ENCODE data around the gene NPVF. TPM values are rescaled to one million over a fixed set of nuclear protein-coding genes. Genes with fewer than 3 reads are reported as not detected.

The NPVF gene
- total RNA-seq, 1 experiment from 2014 or later, result not detected

DNA sequence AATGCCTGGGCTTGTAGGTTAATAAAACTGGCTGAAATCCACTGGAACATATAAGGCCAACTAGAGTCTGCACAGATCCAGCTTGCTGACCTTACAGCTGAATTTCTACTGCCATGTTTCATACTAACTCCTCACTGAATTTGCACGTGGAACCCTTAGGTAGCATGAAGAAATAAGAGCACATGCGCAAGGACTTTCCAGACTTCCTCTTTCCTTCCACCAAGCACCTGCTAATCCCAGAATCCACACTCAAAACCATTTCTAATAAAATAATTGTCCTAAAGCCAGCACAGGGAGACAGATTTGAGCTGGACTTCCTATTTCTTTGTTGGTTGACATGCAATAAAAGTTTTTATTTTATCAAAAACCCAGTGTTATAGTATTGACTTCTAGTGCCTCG, 46.8 kb downstream of the NPVF start:
- ATAC-seq (no peak), DNase-seq (ENCODE audit: low read depth, low spot score) (no peak)
- BruUV-seq (replicated peaks), result no TSS peak
- 0 out of 2 replicates have a peak, but pooled peaks cover 4% of the 10 kb centered on the region for H3K27me3 ChIP-seq (ENCODE audit: control insufficient read depth, insufficient read depth, low read length)
- H3K4me1 ChIP-seq (ENCODE audit: control insufficient read depth, insufficient read depth, low read length), result peaks cover 6% of the 10 kb centered on the region
- TF ChIP-seq TCF7L2 (IDR thresholded peaks at IDR 0.05; ENCODE audit: low read depth, low read length) (no peak), POLR2AphosphoS5 (IDR thresholded peaks at IDR 0.05; ENCODE audit: low read depth, low read length) (no peak), REST (IDR thresholded peaks at IDR 0.05; ENCODE audit: insufficient read depth in 1 of 2, low read depth in 2 of 2, low read length in 1 of 2) (no peak), SIN3A (IDR thresholded peaks at IDR 0.05; ENCODE audit: borderline replicate concordance, insufficient read depth, low read depth, low read length) (no peak)
- TF ChIP-seq, protein P1, sequence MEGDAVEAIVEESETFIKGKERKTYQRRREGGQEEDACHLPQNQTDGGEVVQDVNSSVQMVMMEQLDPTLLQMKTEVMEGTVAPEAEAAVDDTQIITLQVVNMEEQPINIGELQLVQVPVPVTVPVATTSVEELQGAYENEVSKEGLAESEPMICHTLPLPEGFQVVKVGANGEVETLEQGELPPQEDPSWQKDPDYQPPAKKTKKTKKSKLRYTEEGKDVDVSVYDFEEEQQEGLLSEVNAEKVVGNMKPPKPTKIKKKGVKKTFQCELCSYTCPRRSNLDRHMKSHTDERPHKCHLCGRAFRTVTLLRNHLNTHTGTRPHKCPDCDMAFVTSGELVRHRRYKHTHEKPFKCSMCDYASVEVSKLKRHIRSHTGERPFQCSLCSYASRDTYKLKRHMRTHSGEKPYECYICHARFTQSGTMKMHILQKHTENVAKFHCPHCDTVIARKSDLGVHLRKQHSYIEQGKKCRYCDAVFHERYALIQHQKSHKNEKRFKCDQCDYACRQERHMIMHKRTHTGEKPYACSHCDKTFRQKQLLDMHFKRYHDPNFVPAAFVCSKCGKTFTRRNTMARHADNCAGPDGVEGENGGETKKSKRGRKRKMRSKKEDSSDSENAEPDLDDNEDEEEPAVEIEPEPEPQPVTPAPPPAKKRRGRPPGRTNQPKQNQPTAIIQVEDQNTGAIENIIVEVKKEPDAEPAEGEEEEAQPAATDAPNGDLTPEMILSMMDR (IDR thresholded peaks at IDR 0.05), result no peak
- no peaks in the 10 kb centered on the region for H3K9me3 ChIP-seq (ENCODE audit: control insufficient read depth, insufficient read depth, low read depth, low read length)
- ChIA-PET CTCF (no interaction called here), POLR2A (no interaction called here)
- H3K36me3 ChIP-seq (ENCODE audit: control insufficient read depth, insufficient read depth, low read length), result no peaks in the 10 kb centered on the region
- intact Hi-C loops (cut with micrococcal nuclease; ENCODE audit: unreplicated experiment), result no loop called here
- no peak overlapping the region for H3K4me3 ChIP-seq (ENCODE audit: low read depth in 2 of 2, low read length in 2 of 2)
- in situ Hi-C loops (cut with HindIII; ENCODE audit: low pct_unique_long_range_greater_than_20kb, low sequenced_read_pairs), result no loop called here
- no peak overlapping the region for H3K27ac ChIP-seq (ENCODE audit: low read length)

DNA sequence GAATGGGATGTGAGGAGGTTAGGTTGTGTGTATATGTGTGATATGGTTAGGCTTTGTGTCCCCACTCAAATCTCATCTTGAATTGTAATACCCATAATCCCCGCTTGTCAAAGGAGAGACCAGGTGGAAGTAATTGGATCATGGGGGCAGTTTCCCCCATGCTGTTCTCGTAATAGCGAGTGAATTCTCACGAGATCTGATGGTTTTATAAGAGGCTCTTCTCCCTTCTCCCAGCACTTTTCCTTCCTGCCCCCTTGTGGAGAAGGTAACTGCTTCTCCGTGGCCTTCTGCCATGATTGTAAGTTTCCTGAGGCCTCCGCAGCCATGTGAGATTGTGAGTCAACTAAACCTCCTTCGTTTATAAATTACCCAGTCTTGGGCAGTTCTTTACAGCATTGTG, 47.3 kb downstream of the NPVF start:
- no TSS peak for BruUV-seq (replicated peaks)
- POLR2A ChIA-PET, result interaction anchor here (0.6 to 0.7 kb wide), 2 partner anchors 41 to 149 kb away, joined by 3 to 5 read pairs; no protein-coding TSS in a partner anchor
- peak overlapping the region in 1 of 2 experiments; percentile 57; a peak in 2 of 4 replicates for H3K4me3 ChIP-seq (ENCODE audit: low read depth in 2 of 2, low read length in 2 of 2)
- peaks cover 6% of the 10 kb centered on the region for H3K4me1 ChIP-seq (ENCODE audit: control insufficient read depth, insufficient read depth, low read length)
- CTCF ChIA-PET, result interaction anchor here (0.6 to 1.0 kb wide), 8 partner anchors 8 to 602 kb away, joined by 3 to 4 read pairs (median 3); no protein-coding TSS in a partner anchor
- no peaks in the 10 kb centered on the region for H3K36me3 ChIP-seq (ENCODE audit: control insufficient read depth, insufficient read depth, low read length)
- TF ChIP-seq REST (IDR thresholded peaks at IDR 0.05; ENCODE audit: insufficient read depth in 1 of 2, low read depth in 2 of 2, low read length in 1 of 2) (no peak), POLR2AphosphoS5 (IDR thresholded peaks at IDR 0.05; ENCODE audit: low read depth, low read length) (no peak), TCF7L2 (IDR thresholded peaks at IDR 0.05; ENCODE audit: low read depth, low read length) (no peak)
- TF ChIP-seq, protein P1 (IDR thresholded peaks at IDR 0.05), result no peak
- H3K9me3 ChIP-seq (ENCODE audit: control insufficient read depth, insufficient read depth, low read depth, low read length), result no peaks in the 10 kb centered on the region
- in situ Hi-C loops (cut with HindIII; ENCODE audit: low pct_unique_long_range_greater_than_20kb, low sequenced_read_pairs) (no loop called here), intact Hi-C loops (cut with micrococcal nuclease; ENCODE audit: unreplicated experiment) (no loop called here)
- no peak for DNase-seq (ENCODE audit: low read depth, low spot score)
- 0 out of 2 replicates have a peak, but pooled peaks cover 4% of the 10 kb centered on the region for H3K27me3 ChIP-seq (ENCODE audit: control insufficient read depth, insufficient read depth, low read length)
- ATAC-seq, result no peak
- no peak overlapping the region for H3K27ac ChIP-seq (ENCODE audit: low read length)
